Activated naive CD8-positive, alpha-beta T cell treated with anti-CD3 and anti-CD28 coated beads, Interleukin-2, amount 10 ng/mL, durations not matched to agents 7 days and 5 days (primary cell): Measurements from ENCODE around the gene AGBL4. TPM values are rescaled to one million over a fixed set of nuclear protein-coding genes. Genes with fewer than 3 reads are reported as not detected.

Experiments used
- ATAC-seq: fragments of 150-1000 bp; cut with Tn5 transposase; one replicate; pipeline ENCODE4 v1.10.0; 2021; ENCODE audit warnings: low read depth, moderate library complexity
- POLR2A ChIA-PET: fragments of 350-600 bp; sonication (Branson Sonifier 250); formaldehyde crosslinking; loops from one replicate; lab custom pipeline; 2021; ENCODE audit warnings: antibody characterized with exemption; lab: Charles Lee
- DNase-seq: peaks from one replicate; pipeline ENCODE4 v3.0.0; 2021
- H3K27ac Mint-ChIP-seq: one replicate; pipeline ENCODE4 v1.8.0; 2022; ENCODE audit warnings: mild to moderate bottlenecking, mixed read lengths
- H3K27me3 Mint-ChIP-seq: one replicate; pipeline ENCODE4 v1.8.0; 2022; ENCODE audit warnings: mild to moderate bottlenecking, moderate library complexity, mixed read lengths
- H3K36me3 Mint-ChIP-seq: one replicate; pipeline ENCODE4 v1.8.0; 2021; ENCODE audit warnings: mild to moderate bottlenecking, mixed read lengths
- H3K4me1 Mint-ChIP-seq: one replicate; pipeline ENCODE4 v1.8.0; 2021; ENCODE audit warnings: mixed read lengths
- H3K4me3 Mint-ChIP-seq: one replicate; pipeline ENCODE4 v1.8.0; 2022; ENCODE audit warnings: mild to moderate bottlenecking, moderate library complexity, mixed read lengths
- H3K9me3 Mint-ChIP-seq: one replicate; pipeline ENCODE4 v1.8.0; 2021; ENCODE audit warnings: mixed read lengths
- total RNA-seq, 2 experiments: library from RNA; stranded (reverse); gene quantifications; one replicate each; pipeline ENCODE4 v1.2.3, GENCODE V29; 2021

The AGBL4 gene
- total RNA-seq, 2 experiments from 2014 or later: not detected

DNA sequence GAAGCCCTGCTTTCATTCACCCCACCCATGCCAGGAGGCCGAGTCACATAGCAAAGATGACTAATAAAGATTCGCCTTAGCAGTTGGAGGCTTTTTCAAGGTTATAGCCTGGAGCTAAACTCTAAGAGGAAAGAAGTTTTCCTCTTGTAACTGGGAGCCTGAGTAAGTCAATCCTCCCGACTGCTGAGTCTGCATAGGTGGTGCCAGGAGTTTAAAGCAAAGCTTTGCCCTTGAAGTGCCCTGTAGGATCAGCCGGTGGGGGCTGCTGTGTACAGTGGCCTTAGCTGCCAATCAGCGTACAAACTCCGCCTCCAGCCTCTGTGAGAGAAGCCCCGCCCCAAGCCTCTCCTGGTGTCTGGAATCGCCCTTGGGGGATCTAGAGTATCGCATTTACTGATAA, 1404.2 kb downstream of the AGBL4 start:
- POLR2A ChIA-PET: no interaction called here
- Mint-ChIP-seq H3K9me3 (no peaks in the 10 kb centered on the region), H3K27me3 (peaks cover 22% of the 10 kb centered on the region), H3K4me1 (peaks cover 13% of the 10 kb centered on the region), H3K36me3 (no peaks in the 10 kb centered on the region), H3K27ac (no peak overlapping the region), H3K4me3 (no peak overlapping the region)
- no peak for ATAC-seq
- no peak for DNase-seq

DNA sequence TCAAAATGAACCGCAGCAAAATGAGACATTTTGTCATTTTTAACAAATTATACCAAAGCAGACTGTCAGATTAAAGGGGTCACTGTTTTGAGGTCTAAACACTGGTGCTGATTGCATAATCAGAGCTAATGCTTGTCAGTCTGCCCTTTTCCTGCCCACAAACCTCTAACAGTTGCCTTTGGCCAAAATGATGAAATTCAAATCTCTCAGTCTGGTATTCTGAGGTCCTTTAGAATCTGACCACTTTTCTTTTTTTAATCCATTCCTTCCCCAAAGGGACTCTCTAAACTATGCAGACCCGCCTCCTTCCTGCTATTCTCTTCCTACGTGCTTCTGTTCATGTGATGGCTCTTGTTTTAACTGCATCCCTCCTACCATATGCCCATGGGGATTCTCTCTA, 1406.5 kb downstream of the AGBL4 start:
- DNase-seq (no peak), ATAC-seq (no peak)
- peaks cover 16% of the 10 kb centered on the region for H3K27me3 Mint-ChIP-seq
- H3K4me3 Mint-ChIP-seq: peak overlapping the region; percentile 61
- H3K36me3 Mint-ChIP-seq: no peaks in the 10 kb centered on the region
- peak overlapping the region; percentile 40 for H3K27ac Mint-ChIP-seq
- POLR2A ChIA-PET: no interaction called here
- H3K4me1 Mint-ChIP-seq: peaks cover 13% of the 10 kb centered on the region
- no peaks in the 10 kb centered on the region for H3K9me3 Mint-ChIP-seq

DNA sequence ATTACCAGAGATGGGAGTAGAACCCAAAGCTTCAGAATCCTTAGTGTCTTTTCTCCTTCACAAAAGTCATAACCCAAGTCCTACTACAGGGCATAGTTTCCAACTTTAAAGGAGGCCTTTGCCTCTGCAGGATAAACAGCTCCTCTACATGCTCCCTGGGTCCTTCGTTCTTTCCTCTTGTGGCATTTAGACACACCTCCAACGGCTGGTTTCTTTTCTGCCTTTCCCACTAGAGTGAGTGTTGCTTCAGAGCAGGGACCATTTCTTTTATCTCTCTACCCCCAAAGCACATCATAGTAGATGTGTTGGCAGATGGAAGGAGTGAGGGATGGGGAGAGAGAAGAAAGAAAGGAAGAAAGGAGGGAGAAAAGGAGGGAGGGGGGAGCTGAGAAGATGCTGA, 1407.0 kb downstream of the AGBL4 start:
- ATAC-seq (no peak), DNase-seq (no peak)
- H3K36me3 Mint-ChIP-seq: no peaks in the 10 kb centered on the region
- H3K4me1 Mint-ChIP-seq: peaks cover 13% of the 10 kb centered on the region
- H3K4me3 Mint-ChIP-seq: peak overlapping the region; percentile 35
- H3K9me3 Mint-ChIP-seq: no peaks in the 10 kb centered on the region
- POLR2A ChIA-PET: no interaction called here
- peak overlapping the region; percentile 73 for H3K27ac Mint-ChIP-seq
- H3K27me3 Mint-ChIP-seq: peaks cover 12% of the 10 kb centered on the region

DNA sequence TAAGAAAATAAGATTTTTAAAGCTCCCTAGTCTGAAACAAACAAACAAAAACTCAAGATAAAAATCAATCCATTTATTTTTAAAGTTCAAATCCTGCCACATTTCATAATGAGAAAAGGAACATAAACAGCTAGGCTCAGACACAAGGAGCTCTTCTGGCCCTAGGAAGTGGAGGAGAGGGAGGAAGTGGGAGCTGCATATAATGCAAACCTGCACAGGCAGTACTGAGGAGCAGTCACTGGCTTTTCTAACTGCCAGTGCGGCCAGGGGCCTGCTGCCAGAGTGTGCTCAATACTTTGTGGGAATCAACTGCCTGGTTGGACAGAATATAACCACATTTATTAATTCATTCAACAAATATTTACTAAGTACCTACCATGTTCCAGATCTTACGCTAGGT, 1411.9 kb downstream of the AGBL4 start:
- no peak overlapping the region for H3K4me3 Mint-ChIP-seq
- H3K4me1 Mint-ChIP-seq: peaks cover 3% of the 10 kb centered on the region
- ATAC-seq (no peak), DNase-seq (no peak)
- peaks cover 2% of the 10 kb centered on the region for H3K27me3 Mint-ChIP-seq
- H3K36me3 Mint-ChIP-seq: no peaks in the 10 kb centered on the region
- POLR2A ChIA-PET: no interaction called here
- no peak overlapping the region for H3K27ac Mint-ChIP-seq
- no peaks in the 10 kb centered on the region for H3K9me3 Mint-ChIP-seq

DNA sequence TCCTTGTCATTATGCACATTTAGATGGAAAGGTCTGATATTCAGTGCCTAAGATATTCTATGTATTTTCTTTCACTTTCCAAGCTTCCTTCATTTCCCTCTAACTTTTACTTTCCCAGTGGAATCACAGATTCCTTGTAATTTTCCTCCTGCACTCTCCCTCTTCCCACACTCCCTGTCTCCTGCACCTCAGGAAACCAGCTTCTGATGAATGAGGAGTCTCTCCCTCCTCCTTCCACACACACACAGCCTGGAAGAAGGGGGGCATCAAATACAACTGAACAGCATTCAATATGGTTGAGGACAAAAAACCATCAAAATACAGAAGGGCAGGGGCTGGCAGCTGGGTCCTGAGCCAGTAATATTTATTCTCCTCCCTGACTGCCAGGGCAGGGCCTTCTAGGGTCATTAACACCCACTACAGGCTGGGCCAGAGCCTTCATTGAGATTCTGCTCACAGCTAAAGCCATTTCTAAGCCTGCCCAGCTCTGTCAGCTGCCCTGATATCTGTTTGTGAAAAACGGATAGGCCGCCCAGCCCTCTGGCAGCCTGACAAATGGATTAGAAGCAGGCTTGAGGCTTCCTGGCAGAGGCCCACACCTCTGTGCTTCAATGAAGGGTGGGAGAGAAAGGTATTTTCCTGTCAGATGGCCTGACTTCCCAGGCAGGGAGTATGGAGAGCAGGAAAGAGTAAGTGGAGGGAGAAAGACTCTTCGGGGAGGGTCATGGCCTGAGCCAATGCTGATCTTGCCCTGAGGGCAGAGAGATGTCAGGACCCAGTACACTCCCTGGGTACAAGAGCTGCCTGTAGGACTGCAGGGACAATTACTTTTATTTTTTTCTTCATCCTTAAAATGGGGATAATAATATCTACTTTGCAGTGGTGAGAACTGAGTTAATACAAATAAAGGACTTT, 1412.9 kb downstream of the AGBL4 start:
- no peaks in the 10 kb centered on the region for H3K4me1 Mint-ChIP-seq
- no peaks in the 10 kb centered on the region for H3K36me3 Mint-ChIP-seq
- no peak overlapping the region for H3K27ac Mint-ChIP-seq

DNA sequence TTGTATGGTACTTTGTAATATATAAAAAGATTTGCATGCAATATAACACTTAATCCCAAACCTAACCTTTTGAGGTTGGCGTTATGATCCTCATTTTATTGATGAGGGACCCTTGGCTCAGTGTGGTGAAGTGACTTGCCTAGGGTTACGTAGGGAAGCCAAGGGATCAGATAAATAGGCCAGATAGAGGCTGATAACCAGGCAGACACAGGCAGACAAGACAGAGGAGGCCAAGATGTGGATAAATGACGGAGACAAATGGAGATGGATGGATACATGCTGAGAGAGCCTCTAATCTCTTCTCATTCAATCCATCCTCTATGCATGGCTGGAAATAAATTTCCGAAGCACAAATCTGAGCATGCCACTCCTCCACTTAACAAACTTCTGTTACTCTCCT, 1414.9 kb downstream of the AGBL4 start:
- POLR2A ChIA-PET: no interaction called here
- Mint-ChIP-seq H3K4me3 (no peak overlapping the region), H3K27ac (no peak overlapping the region), H3K36me3 (no peaks in the 10 kb centered on the region), H3K27me3 (peaks cover 2% of the 10 kb centered on the region), H3K9me3 (no peaks in the 10 kb centered on the region), H3K4me1 (no peaks in the 10 kb centered on the region)
- ATAC-seq: no peak
- DNase-seq: no peak

More for the DNA sequence above, 1412.9 kb downstream of the AGBL4 start:
- Mint-ChIP-seq H3K9me3 (no peaks in the 10 kb centered on the region), H3K27me3 (peaks cover 4% of the 10 kb centered on the region), H3K4me3 (no peak overlapping the region)
- no peak for ATAC-seq
- POLR2A ChIA-PET: no interaction called here
- DNase-seq: no peak

DNA sequence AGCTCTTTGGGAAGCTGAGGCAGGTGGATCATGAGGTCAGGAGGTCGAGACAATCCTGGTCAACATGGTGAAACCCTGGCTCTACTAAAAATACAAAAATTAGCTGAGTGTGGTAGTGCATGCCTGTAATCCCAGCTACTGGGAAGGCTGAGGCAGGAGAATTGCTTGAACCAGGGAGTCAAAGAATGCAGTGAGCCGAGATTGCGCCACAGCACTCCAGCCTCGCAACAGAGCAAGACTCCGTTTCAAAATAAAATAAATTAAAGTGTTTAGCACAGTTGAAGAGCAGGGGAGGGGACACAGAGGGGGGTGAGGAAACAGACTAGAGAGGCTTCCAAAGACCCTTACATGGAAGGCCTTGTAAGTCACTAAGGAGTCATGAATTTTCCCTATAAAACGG, 1420.5 kb downstream of the AGBL4 start:
- peaks cover 8% of the 10 kb centered on the region for H3K27me3 Mint-ChIP-seq
- peaks cover 4% of the 10 kb centered on the region for H3K4me1 Mint-ChIP-seq
- no peak overlapping the region for H3K27ac Mint-ChIP-seq
- no peak overlapping the region for H3K4me3 Mint-ChIP-seq
- DNase-seq (no peak), ATAC-seq (no peak)
- POLR2A ChIA-PET: no interaction called here
- H3K9me3 Mint-ChIP-seq: no peaks in the 10 kb centered on the region
- H3K36me3 Mint-ChIP-seq: no peaks in the 10 kb centered on the region

DNA sequence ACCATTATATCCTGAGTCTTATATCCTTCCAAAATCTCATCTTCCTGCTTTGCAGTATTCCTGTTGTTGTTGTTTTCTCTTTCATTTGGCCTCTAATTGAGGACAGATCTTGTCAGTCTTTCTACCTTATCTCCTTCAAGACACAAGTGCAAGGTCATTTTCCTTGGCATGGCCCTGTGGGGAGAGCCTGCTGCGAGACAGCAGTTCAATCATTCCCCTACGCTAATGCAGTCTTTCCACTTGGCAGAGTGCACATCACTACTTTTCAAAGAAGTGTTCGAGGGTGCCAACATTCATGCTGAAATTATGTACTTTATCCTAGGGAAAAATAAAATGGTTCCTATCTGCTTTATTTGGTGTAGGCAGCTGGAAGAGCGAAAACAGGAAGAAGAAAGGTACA, 1421.4 kb downstream of the AGBL4 start:
- peaks cover 8% of the 10 kb centered on the region for H3K27me3 Mint-ChIP-seq
- POLR2A ChIA-PET: no interaction called here
- H3K4me1 Mint-ChIP-seq: peaks cover 4% of the 10 kb centered on the region
- H3K27ac Mint-ChIP-seq: no peak overlapping the region
- no peaks in the 10 kb centered on the region for H3K36me3 Mint-ChIP-seq
- DNase-seq: no peak
- no peak for ATAC-seq
- H3K4me3 Mint-ChIP-seq: no peak overlapping the region
- no peaks in the 10 kb centered on the region for H3K9me3 Mint-ChIP-seq

DNA sequence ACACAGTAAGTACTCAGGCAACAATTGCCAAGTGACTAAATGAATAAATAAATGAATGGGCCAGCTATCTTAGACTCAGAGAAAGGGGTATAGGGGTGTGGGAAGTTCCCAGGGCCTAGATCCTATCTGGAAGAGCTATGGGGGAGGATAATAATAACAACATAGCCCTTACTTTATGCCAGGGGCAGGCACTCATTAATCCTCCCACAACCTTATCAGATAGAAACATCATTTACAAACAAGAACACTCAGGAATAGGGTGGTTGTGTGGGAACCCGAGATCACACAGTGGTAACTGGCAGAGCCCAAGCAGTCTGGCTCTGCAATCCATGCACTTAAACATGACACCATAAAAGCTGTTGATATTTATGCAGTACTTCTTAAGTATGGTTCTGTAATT, 1423.6 kb downstream of the AGBL4 start:
- no peak overlapping the region for H3K4me3 Mint-ChIP-seq

DNA sequence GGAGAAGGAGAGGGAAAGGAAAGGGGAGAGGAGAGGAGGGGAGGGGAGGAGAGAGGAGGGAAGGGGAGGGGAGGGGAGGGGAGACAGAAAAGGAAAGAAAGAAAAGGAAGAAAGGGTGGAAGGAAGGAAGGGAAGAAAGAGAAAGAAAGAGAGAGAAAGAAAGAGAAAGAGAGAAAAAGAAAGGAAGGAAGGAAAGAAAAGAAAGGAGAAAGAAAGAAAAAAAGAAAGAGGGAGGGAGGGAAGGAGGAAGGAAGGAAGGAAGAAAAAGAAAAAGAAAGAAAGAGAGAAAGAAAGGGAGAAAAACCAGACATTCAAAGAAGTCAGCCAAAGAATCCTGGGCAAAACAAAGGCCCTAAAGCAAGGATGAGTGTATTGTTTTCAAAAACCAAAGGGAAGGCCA, 1426.1 kb downstream of the AGBL4 start:
- Mint-ChIP-seq H3K4me3 (no peak overlapping the region), H3K9me3 (no peaks in the 10 kb centered on the region), H3K36me3 (no peaks in the 10 kb centered on the region), H3K27me3 (peaks cover 5% of the 10 kb centered on the region), H3K4me1 (peaks cover 4% of the 10 kb centered on the region), H3K27ac (no peak overlapping the region)
- no peak for ATAC-seq
- POLR2A ChIA-PET: no interaction called here
- DNase-seq: no peak

More for the DNA sequence above, 1423.6 kb downstream of the AGBL4 start:
- H3K27ac Mint-ChIP-seq: no peak overlapping the region
- no peak for DNase-seq
- H3K4me1 Mint-ChIP-seq: peaks cover 4% of the 10 kb centered on the region
- H3K36me3 Mint-ChIP-seq: no peaks in the 10 kb centered on the region
- peaks cover 7% of the 10 kb centered on the region for H3K27me3 Mint-ChIP-seq
- POLR2A ChIA-PET: no interaction called here
- H3K9me3 Mint-ChIP-seq: no peaks in the 10 kb centered on the region
- no peak for ATAC-seq

DNA sequence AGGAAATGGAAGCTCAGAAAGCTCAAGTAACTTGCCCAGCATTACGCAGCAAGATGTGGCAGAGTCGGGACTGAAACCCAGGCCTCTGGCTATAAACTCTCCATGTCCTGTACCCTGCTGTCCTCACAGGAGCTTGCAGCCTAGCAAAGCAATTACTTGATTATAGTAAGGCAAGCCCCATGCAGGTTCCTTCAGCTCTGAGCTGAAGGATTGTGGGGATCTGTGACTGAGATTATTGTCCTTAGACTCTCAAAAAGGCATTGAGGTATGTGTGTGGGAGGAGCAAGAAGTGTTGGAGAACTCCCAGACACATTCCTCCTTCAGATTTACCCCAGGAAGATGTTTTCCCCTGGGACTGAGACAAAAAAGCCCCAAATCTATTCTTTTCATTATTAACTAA, 1427.7 kb downstream of the AGBL4 start:
- DNase-seq (no peak), ATAC-seq (no peak)
- Mint-ChIP-seq H3K4me3 (no peak overlapping the region), H3K4me1 (peaks cover 4% of the 10 kb centered on the region), H3K9me3 (no peaks in the 10 kb centered on the region), H3K36me3 (no peaks in the 10 kb centered on the region), H3K27me3 (peaks cover 3% of the 10 kb centered on the region), H3K27ac (no peak overlapping the region)
- POLR2A ChIA-PET: no interaction called here

DNA sequence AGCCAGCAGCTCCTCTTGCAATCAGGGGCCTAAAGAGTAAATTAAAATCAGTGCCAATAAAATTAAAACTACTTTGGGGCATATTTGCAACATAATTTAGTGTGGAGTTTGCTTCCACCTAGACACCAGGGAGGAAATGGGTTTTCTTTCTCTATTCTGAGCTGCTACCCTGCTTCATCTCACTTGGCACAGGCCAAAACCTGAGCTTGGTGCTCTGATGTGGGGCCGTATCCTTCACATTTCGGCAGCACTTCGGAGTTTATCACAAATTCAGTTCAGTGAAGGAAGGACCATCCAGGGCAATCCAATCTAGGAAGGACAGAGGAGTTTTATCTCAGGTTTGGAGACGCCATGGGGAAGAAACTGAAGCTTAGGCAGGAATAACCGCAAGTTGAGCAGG, 1428.1 kb downstream of the AGBL4 start:
- Mint-ChIP-seq H3K9me3 (no peaks in the 10 kb centered on the region), H3K4me1 (peaks cover 4% of the 10 kb centered on the region), H3K4me3 (no peak overlapping the region), H3K27ac (no peak overlapping the region), H3K36me3 (no peaks in the 10 kb centered on the region), H3K27me3 (peaks cover 3% of the 10 kb centered on the region)
- DNase-seq (no peak), ATAC-seq (no peak)
- POLR2A ChIA-PET: no interaction called here

DNA sequence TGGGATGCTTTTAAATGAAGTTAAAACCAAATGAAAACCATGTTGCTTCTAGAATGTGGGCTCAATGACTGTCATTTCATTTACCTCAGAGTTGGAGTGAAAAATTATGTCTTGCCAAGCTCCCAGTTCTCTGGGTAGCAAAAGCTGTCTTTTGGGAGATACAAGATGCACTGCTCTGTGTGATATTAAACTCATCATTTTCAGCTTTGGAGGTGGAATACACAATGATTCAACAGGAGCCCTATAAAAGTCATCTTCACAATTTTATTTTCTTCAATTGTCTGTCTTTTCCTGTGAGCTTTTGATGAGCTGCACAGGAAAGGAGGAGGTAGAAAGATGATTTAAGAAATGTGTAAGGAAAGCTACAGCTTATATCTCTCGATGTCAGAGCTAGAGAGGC, 1431.4 kb downstream of the AGBL4 start:
- no peak overlapping the region for H3K27ac Mint-ChIP-seq
- H3K27me3 Mint-ChIP-seq: no peaks in the 10 kb centered on the region
- ATAC-seq (no peak), DNase-seq (no peak)
- no peaks in the 10 kb centered on the region for H3K36me3 Mint-ChIP-seq
- no peak overlapping the region for H3K4me3 Mint-ChIP-seq
- no peaks in the 10 kb centered on the region for H3K9me3 Mint-ChIP-seq
- POLR2A ChIA-PET: no interaction called here
- H3K4me1 Mint-ChIP-seq: no peaks in the 10 kb centered on the region

DNA sequence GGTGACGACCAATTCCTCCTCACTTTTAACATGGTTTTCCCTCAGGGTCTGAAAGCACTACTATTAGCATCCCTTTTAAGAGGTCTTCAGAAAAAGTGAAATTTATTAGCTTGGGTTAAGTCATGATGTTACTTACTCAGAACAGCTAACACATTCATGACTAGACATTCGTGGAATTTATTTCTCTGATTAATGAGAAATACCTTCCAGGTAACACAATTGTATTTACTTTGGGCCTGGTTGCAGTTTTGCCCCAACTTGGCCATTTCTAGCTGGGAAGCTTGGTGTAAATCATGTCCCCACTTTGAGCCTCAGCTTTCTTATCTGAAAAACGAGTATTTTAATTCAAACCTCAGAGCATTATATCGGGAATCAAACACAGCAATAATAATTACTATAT, 1432.6 kb downstream of the AGBL4 start:
- Mint-ChIP-seq H3K27ac (no peak overlapping the region), H3K4me1 (no peaks in the 10 kb centered on the region), H3K27me3 (no peaks in the 10 kb centered on the region), H3K4me3 (no peak overlapping the region), H3K36me3 (no peaks in the 10 kb centered on the region), H3K9me3 (no peaks in the 10 kb centered on the region)
- DNase-seq (no peak), ATAC-seq (no peak)
- POLR2A ChIA-PET: no interaction called here
